K562 (cell line): ENCODE measurements around the gene C1GALT1C1L. TPM values are rescaled to one million over a fixed set of nuclear protein-coding genes. Genes with fewer than 3 reads are reported as not detected.

Source experiments
- ARID4B ChIP-seq: sonication (generic); formaldehyde crosslinking; IDR thresholded peaks from 2 replicates; pipeline ENCODE4 v1.8.0; 2022; ENCODE audit warnings: mild to moderate bottlenecking, missing genetic modification reagents
- CREB1 ChIP-seq, 2 experiments: sonication (generic) in 1 of 2; formaldehyde crosslinking in 1 of 2; IDR thresholded peaks; 2 replicates each; pipeline versions ENCODE4 v1.6.1 to v1.8.0; 2012 to 2022; ENCODE audit warnings: inconsistent platforms in 1 of 2, mild to moderate bottlenecking in 1 of 2, missing genetic modification reagents in 1 of 2, moderate library complexity in 1 of 2
- CREM ChIP-seq: IDR thresholded peaks from 2 replicates; pipeline ENCODE4 v1.6.1; 2014; ENCODE audit warnings: antibody characterized with exemption, low read depth
- CTBP1 ChIP-seq: fragments of 450-650 bp; IDR thresholded peaks from 2 replicates; pipeline ENCODE4 v1.6.1; 2016; ENCODE audit warnings: borderline replicate concordance
- E2F6 ChIP-seq, 2 experiments: IDR thresholded peaks; 2 replicates each; pipeline ENCODE4 v1.6.1; 2011; ENCODE audit warnings: borderline replicate concordance in 1 of 2, control low read depth in 1 of 2, low read depth in 1 of 2, low read length in 1 of 2, mild to moderate bottlenecking in 1 of 2, mixed read lengths in 1 of 2, moderate library complexity in 1 of 2; ENCODE audit not compliant: insufficient read depth in 1 of 2, insufficient read length in 1 of 2, poor library complexity in 1 of 2, severe bottlenecking in 1 of 2; ENCODE audit errors: extremely low read depth in 1 of 2
- EHMT2 ChIP-seq: fragments of 450-650 bp; IDR thresholded peaks from 2 replicates; pipeline ENCODE4 v1.6.1; 2018; ENCODE audit warnings: antibody characterized with exemption
- KDM1A ChIP-seq, 2 experiments: fragments of 450-650 bp; IDR thresholded peaks; 2 replicates each; pipeline ENCODE4 v1.6.1; 2016; ENCODE audit warnings: mild to moderate bottlenecking in 2 of 2
- KDM5B ChIP-seq: fragments of 200-600 bp; sonication (generic); IDR thresholded peaks from 2 replicates; pipeline ENCODE4 v1.6.1; 2012; ENCODE audit warnings: low read depth, mild to moderate bottlenecking, moderate library complexity, low read length, control low read depth, inconsistent platforms; ENCODE audit not compliant: insufficient replicate concordance
- MBD1 ChIP-seq: fragments of 250-450 bp; sonication (Bioruptor Pico); IDR thresholded peaks from 2 replicates; pipeline ENCODE4 v1.8.0; 2022; ENCODE audit warnings: inconsistent platforms
- MLLT1 ChIP-seq, 2 experiments: fragments of 450-650 bp; IDR thresholded peaks; 2 replicates each; pipeline ENCODE4 v1.6.1; 2016
- NR2C1 ChIP-seq, 2 experiments: fragments of 450-650 bp; IDR thresholded peaks; 2 replicates each; pipeline ENCODE4 v1.6.1; 2017; ENCODE audit warnings: mild to moderate bottlenecking in 2 of 2, antibody characterized with exemption in 1 of 2, inconsistent platforms in 1 of 2, missing compliant biosample characterization in 1 of 2, missing genetic modification characterization in 1 of 2
- NR2C2 ChIP-seq, 2 experiments: fragments of 200-800 bp in 1 of 2; sonication (Bioruptor generic) in 1 of 2; sonication (generic) in 1 of 2; formaldehyde crosslinking in 1 of 2; IDR thresholded peaks; 2 replicates each; pipeline versions ENCODE4 v1.6.1 to v1.8.0; 2016 to 2022; ENCODE audit warnings: mild to moderate bottlenecking in 1 of 2, missing compliant biosample characterization in 1 of 2, missing genetic modification characterization in 1 of 2, missing genetic modification reagents in 1 of 2
- VEZF1 ChIP-seq: fragments of 200-800 bp; sonication (Bioruptor generic); IDR thresholded peaks from 2 replicates; pipeline ENCODE4 v1.6.1; 2017; ENCODE audit warnings: missing genetic modification characterization, missing compliant biosample characterization
- ZNF263 ChIP-seq: sonication (generic); formaldehyde crosslinking; IDR thresholded peaks from 2 replicates; pipeline ENCODE4 v1.8.0; 2022; ENCODE audit warnings: mild to moderate bottlenecking, missing genetic modification reagents, borderline replicate concordance
- polyA plus RNA-seq, 8 experiments: library from polyadenylated mRNA; depleted of rRNA in 4 of 8; stranded (reverse) in 5 of 8; unstranded in 3 of 8; fragments of >200 nt; fragmentation: Nextera tagmentation in 2 of 8; fragmentation: Illumina TruSeq in 1 of 8; extraction: Ambion mirVana in 2 of 8; extraction: Trizol in 1 of 8; gene quantifications; 2 replicates each; pipeline versions ENCODE4 v1.2.1 to v1.2.3, GENCODE V29; 2011 to 2014; ENCODE audit warnings: inconsistent platforms in 1 of 8, missing spikeins in 1 of 8
- total RNA-seq, 7 experiments: library from RNA; depleted of rRNA in 6 of 7; stranded (reverse); fragments of >200 nt in 6 of 7; fragmentation: Illumina TruSeq in 2 of 7; extraction: Trizol in 2 of 7; gene quantifications; 2 replicates each; pipeline versions ENCODE4 v1.2.1 to v1.2.3, GENCODE V29; 2011 to 2021; ENCODE audit warnings: low replicate concordance in 1 of 7

Gene C1GALT1C1L
- total and polyA plus RNA-seq, 9 of the 15 experiments (the other 6 are each of a cell fraction or from before 2014, with no cell fraction given) = 1.0 to 4.4 (median 1.9) TPM

GRCh38 chr2:43676322-43677050 is at the start of gene C1GALT1C1L (continued):
- TF ChIP-seq ARID4B (no peak), MLLT1 (IDR thresholded peaks at IDR 0.05) (no peak), NR2C1 (IDR thresholded peaks at IDR 0.05) (0 out of 2 replicates have a peak, but pooled peaks have one; percentile 34), NR2C1 (tag; IDR thresholded peaks at IDR 0.05) (no peak), NR2C2 (CRISPR knock-in tag; IDR thresholded peaks at IDR 0.05) (no peak), NR2C2 (tag; IDR thresholded peaks at IDR 0.05) (peak; percentile 72), CTBP1 (0 out of 2 replicates have a peak, but pooled peaks have one; percentile 11), KDM1A (IDR thresholded peaks at IDR 0.05) (no peak), CREM (peak; percentile 78), VEZF1 (CRISPR knock-in tag) (peak; percentile 69), ZNF263 (CRISPR knock-in tag) (no peak), EHMT2 (0 out of 2 replicates have a peak, but pooled peaks have one; percentile 28), KDM5B (peak; percentile 36), MBD1 (no peak), E2F6 (IDR thresholded peaks at IDR 0.05; ENCODE audit: borderline replicate concordance in 1 of 2, extremely low read depth in 1 of 2, insufficient read depth in 1 of 2, insufficient read length in 1 of 2, low read depth in 1 of 2, low read length in 1 of 2, poor library complexity in 1 of 2, severe bottlenecking in 1 of 2) (peak in 1 of 2 experiments; percentile 41), CREB1 (IDR thresholded peaks at IDR 0.05) (peak; percentile 41; the same call in 1 of the 2 replicates), CREB1 (CRISPR knock-in tag; IDR thresholded peaks at IDR 0.05) (no peak)
